IPS-NIHi7 (cell line): ENCODE measurements around the gene PTPRN2.
"Not testable (repeated sequence)": the region's sequence is repeated elsewhere in the genome, so short reads cannot be mapped to it uniquely, and the experiment has no call there.

Experiments
- DNase-seq: peaks from one replicate; pipeline ENCODE4 v3.0.0; 2012; ENCODE audit warnings: mixed read lengths; ENCODE audit errors: extremely low spot score

PTPRN2 gene

DNA sequence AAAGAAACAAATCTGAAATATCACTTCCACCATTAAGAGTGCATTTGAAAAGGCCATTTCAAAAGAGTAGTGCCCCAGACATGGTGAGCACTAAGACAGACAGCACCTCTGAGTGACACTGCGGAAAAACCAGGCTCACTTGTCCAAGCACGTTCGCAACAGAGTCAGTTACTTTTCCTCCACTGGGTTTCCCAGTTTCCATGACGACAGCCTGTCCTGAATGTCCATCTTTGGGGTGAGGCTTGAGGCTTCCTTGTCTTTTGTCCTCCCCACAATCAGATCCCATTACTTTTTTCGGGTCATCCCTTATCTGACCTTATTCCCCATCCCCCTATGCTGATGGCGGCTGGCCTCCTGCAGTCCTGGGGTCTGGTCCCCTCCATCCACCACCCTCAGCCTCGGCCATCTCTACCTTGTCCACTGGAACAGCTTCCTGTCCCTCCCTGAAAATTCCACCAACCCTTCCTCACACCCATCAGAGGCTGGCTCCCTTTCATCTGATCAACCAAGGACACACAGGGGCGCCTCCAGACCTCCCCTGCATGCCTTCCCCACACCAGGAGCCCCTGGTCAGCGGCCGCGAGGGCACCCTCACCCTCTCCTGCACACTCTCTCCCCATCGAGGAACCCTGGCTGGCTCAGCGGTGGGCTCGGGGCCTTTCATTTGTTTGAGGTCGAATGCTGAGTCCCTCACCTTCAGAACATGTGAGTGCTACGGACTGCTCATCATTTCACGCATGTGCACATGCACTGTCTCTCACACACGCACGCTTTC lies 887.2 kb downstream of the PTPRN2 start:
- DNase-seq: no peak

- no peak for DNase-seq
Measured at GRCh38 chr7:157699357-157700013, 888.1 kb downstream of the PTPRN2 start.

DNA sequence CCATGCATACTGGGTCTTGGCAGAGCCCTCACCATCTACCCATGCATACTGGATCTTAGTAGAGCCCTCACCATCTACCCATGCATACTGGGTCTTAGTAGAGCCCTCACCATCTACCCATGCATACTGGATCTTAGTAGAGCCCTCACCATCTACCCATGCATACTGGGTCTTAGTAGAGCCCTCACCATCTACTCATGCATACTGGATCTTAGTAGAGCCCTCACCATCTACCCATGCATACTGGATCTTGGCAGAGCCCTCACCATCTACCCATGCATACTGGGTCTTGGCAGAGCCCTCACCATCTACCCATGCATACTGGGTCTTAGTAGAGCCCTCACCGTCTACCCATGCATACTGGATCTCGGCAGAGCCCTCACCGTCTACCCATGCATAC lies 890.3 kb downstream of the PTPRN2 start:
- DNase-seq: not testable (repeated sequence)

DNA sequence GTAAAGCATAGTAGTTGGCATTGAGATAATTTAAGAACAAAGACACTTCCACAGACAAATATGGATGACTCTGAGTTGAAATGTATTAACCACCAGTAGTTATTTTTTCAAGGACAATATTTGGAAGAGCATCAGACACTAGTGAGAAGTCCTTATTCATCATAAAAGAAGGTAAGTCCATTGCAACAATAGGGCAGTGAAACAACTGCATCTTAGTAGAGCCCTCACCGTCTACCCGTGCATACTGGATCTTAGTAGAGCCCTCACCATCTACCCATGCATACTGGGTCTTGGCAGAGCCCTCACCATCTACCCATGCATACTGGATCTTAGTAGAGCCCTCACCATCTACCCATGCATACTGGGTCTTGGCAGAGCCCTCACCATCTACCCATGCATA lies 892.0 kb downstream of the PTPRN2 start:
- not testable (repeated sequence) for DNase-seq

GRCh38 chr7:157694376-157694665 lies 893.3 kb downstream of the PTPRN2 start:
- DNase-seq: no peak

- DNase-seq: no peak
Measured at GRCh38 chr7:157693521-157694375, 893.9 kb downstream of the PTPRN2 start.

- no peak for DNase-seq
Measured at GRCh38 chr7:157693071-157693520, 894.5 kb downstream of the PTPRN2 start.

DNA sequence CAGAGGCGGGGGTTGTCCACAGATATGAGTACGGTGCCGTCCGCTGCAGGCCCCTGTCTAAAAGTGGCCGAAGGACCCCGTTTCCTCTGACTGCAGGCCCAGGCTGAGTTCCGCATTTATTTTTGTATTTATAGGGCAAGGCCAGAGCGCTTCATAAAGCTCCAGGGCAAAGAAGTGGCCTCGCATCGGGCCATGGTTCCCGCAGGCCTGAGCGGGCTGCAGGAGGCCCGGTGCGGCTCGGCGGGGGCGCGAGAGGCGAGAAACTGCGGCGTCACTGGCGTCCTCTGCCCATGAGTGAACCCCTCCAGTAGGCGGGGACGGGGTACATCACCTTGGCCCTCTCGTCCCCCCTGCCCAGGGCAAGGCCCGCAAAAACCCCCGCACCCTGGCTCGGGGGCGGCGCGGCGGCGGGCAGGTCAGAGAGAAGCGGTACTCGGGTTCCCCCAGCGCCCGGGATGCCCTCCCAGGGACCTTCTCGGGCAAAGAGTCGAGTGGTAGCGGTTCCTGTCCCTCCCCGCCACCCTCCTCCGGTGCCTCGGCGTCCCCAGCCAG lies 895.1 kb downstream of the PTPRN2 start:
- no peak for DNase-seq

GRCh38 chr7:157691586-157692459 lies 895.8 kb downstream of the PTPRN2 start:
- DNase-seq: no peak

DNA sequence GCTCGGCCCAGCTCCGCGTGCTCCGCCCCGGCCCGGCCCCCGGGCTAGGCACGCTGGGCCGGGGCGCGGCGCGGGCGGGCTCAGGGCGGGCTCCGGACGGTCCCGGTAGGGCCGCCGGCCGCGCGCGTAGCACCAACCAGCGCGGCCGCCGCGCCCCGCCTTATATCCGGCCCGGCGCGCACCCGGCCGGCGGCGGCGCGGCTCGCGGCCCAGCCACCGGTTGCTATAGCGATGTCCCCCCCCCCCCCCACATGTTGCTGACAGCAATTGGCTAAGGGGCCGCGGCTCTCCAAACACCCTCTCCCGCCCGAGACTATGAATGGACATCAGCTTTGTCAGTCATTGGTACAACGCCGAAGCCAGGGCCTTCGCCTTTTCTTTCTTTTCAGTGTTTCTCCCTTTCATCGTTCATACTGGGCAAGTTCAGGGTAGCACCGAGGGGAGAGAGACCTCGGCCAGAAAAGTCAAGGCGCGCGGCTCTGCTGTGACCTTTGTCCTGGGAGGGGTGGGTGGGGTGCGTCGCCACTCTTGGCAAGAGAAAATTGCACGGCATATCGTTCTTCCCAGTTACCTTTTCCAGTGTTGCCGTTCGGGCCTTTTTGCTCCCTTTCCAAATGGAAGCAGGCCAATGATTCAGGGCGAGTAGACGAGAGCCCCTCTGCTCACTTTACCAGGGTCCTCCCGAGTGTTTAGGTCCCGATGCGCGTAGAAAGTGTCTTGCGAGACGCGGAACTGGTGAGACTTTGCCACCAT lies 896.6 kb downstream of the PTPRN2 start:
- no peak for DNase-seq

DNA sequence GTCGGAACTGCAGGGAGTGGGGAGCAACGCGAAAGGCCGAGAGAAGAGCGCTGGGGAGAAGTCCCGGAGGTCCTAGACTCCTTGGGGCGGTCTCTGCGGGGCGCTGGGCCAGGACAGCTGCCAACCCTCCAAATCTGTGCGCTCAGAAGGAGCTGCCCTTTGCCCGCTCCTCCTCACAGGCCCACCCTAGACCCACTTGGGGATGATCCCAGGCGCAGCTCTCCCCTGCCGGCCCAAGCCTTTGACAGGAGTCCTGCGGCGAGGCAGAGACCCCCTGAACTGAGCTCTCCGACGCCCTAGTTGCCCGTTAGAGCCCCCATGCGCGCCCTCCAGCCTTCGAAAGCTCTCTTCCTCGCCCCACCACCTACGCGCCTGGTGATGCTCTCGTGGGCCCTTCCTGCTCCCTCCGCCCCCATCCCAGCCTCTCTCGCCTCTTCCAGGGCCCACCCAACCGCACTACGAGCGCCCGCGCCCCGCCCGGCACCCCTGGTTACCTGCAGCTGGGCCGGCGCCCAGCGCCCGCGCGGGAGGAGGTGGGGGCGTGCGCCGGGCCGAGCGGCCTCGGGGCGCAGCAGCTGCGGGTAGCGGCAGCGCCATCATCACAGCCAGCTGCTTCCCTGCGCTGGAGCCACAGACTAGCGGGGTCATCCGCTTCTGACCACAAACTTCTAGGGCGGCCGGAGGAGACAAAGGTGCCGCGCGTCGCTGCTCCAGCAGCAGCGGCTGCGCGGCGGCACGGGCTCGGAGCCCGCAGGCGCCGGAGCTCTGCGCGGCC lies 897.4 kb downstream of the PTPRN2 start:
- DNase-seq: no peak

- DNase-seq: no peak
Measured at GRCh38 chr7:157689269-157690057, 898.2 kb downstream of the PTPRN2 start.

- DNase-seq: no peak
Measured at GRCh38 chr7:157688533-157689268, 898.9 kb downstream of the PTPRN2 start.

- DNase-seq: no peak
Measured at GRCh38 chr7:157687845-157688532, 899.6 kb downstream of the PTPRN2 start.

DNA sequence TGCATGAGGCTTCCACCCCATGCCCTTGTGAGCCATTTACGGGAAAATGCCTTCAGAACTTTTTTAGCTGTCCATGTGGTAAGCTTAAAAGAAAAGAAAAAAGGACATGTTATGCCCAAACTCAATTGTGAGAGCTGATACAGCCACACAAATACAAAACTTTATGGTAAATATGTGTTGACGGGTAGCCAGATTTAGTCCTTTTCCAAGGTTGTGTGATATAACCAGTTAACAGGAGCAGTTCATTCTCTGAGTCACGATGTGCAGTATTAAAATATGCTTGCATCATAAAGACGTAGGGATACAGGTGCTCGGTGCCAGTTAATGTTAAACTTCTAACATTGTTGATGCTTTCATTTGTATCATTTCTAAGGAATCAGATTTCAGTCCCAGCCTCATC lies 900.5 kb downstream of the PTPRN2 start:
- no peak for DNase-seq

- DNase-seq: no peak
Measured at GRCh38 chr7:157686285-157686894, 901.2 kb downstream of the PTPRN2 start.
